Measurements from ENCODE around the gene PSMB11.

PSMB11 gene

DNA sequence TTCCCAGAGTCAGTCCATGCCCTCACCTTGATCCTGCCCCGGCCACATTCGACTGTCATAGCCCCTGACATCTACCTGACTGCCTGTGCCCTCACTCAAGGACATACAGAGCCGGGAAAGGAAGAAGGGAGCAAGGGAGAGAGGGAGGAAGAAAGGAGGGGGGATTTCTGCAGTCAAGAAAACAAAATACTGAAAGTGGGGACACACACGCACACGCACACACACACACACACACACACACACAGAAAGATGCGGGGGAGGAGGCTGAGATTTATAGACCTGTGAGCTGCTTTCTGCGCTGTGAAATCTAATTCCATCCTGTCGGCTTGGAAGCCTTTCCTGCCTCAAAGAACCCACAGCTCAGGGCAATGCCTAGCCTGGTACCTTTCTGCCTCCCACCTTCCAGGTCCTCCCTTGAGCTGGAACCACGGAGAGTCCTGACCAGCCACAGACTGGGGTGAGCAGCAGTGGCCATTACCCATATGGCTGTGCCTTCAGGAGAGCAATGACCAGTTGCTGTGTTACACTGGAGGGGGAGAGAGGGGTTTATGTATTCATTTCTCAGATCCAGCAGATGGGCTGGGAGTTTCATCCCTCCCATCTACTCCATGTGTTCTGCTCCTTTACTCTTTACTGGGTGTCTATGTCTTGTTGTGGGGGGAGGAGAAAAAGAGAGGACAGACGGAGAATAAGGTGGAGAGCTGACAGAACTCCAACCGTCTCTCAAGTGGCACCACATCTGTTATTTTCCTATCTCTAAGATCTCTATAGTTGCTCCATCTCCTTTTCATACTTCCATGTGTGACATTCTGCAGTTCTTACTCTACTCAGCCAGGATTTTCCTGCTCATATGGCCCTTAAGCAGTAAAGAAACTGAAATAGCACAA, 45.0 kb upstream of the PSMB11 start:
- TF ChIP-seq TAF1 (IDR thresholded peaks at IDR 0.05; ENCODE audit: borderline replicate concordance, insufficient read depth, low read length) = no peak
- no peak for TF ChIP-seq FOXP2 (optimal IDR thresholded peaks at IDR 0.05; ENCODE audit: borderline replicate concordance, extremely low read depth, extremely low read length, insufficient read depth)
- TF ChIP-seq SIN3A (IDR thresholded peaks at IDR 0.05; ENCODE audit: borderline replicate concordance, insufficient read depth, low read length) = no peak
- TF ChIP-seq, protein P1, sequence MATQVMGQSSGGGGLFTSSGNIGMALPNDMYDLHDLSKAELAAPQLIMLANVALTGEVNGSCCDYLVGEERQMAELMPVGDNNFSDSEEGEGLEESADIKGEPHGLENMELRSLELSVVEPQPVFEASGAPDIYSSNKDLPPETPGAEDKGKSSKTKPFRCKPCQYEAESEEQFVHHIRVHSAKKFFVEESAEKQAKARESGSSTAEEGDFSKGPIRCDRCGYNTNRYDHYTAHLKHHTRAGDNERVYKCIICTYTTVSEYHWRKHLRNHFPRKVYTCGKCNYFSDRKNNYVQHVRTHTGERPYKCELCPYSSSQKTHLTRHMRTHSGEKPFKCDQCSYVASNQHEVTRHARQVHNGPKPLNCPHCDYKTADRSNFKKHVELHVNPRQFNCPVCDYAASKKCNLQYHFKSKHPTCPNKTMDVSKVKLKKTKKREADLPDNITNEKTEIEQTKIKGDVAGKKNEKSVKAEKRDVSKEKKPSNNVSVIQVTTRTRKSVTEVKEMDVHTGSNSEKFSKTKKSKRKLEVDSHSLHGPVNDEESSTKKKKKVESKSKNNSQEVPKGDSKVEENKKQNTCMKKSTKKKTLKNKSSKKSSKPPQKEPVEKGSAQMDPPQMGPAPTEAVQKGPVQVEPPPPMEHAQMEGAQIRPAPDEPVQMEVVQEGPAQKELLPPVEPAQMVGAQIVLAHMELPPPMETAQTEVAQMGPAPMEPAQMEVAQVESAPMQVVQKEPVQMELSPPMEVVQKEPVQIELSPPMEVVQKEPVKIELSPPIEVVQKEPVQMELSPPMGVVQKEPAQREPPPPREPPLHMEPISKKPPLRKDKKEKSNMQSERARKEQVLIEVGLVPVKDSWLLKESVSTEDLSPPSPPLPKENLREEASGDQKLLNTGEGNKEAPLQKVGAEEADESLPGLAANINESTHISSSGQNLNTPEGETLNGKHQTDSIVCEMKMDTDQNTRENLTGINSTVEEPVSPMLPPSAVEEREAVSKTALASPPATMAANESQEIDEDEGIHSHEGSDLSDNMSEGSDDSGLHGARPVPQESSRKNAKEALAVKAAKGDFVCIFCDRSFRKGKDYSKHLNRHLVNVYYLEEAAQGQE (IDR thresholded peaks at IDR 0.05; ENCODE audit: insufficient read depth in 1 of 2, low read depth in 2 of 2, low read length in 2 of 2) = no peak
- TF ChIP-seq POLR2AphosphoS5 (IDR thresholded peaks at IDR 0.05; ENCODE audit: low read depth, low read length) = no peak

DNA sequence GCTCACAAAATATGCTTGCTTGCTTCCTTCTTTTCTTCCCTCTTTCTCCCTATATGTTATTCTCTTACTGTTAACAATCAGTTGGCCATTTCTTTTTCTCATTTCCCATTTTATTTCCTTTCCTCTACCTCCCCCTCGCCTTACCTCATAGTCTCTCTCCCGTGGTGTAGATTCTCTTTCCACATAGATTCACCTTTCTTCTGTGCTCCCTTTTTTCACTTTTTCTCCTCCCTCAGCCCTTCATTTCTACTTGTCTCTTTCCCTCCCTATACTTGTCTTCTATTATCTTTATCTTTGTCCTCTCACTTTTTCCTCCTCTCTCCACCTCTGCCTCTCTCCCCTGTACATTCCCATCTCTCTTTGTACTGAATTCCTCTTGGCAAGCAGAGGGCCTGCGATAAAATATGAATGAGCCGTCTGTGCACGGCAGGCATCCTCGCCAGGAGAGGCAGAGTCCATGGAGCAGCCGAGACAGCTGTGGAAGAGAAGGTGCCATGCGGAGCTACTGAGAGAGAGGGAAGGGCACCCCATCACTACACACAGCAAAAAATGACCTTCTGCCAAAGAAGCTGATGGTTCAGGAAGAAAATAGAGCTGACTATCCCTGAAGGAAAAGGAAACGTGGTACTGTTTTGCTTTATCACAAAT, 44.2 kb upstream of the PSMB11 start:
- no peak for TF ChIP-seq FOXP2 (optimal IDR thresholded peaks at IDR 0.05; ENCODE audit: borderline replicate concordance, extremely low read depth, extremely low read length, insufficient read depth)
- TF ChIP-seq, protein P1 (IDR thresholded peaks at IDR 0.05; ENCODE audit: insufficient read depth in 1 of 2, low read depth in 2 of 2, low read length in 2 of 2) = no peak
- no peak for TF ChIP-seq TAF1 (IDR thresholded peaks at IDR 0.05; ENCODE audit: borderline replicate concordance, insufficient read depth, low read length)
- TF ChIP-seq POLR2AphosphoS5 (IDR thresholded peaks at IDR 0.05; ENCODE audit: low read depth, low read length) = no peak
- TF ChIP-seq SIN3A (IDR thresholded peaks at IDR 0.05; ENCODE audit: borderline replicate concordance, insufficient read depth, low read length) = no peak

DNA sequence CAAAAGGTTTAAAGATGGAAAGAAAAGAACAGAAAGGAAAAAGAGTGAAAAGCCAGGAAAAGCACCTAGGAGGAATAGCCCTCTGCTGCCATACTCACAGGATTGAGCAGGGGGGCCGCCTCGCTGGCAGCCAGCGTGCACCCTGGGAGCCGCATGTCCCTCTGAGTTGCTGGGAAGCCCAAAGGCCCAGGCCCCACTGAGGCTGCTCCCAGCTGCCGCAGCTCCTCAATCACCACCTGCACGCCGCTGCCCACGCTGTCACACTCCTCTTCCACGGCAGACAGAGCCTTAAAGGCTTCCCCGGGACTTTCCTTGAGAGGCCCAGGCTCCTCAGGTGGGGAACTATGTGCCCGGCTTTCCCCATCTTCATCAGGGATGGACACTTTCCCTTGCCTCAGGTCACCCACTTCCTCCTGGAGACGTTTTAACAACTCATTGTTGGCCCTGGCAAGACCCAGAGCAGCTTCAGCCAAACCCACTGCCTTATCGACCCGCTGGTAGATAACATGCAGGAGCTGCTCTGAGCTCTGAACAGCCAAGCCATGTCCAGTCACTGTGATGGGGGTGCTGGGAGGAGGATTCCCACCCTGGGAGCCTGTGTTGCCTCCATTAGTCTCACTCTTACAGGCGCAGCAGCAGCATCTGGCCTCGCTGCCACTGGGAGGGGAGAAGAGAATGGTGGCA, 43.5 kb upstream of the PSMB11 start:
- TF ChIP-seq FOXP2 (optimal IDR thresholded peaks at IDR 0.05; ENCODE audit: borderline replicate concordance, extremely low read depth, extremely low read length, insufficient read depth) (no peak), POLR2AphosphoS5 (IDR thresholded peaks at IDR 0.05; ENCODE audit: low read depth, low read length) (no peak), TAF1 (IDR thresholded peaks at IDR 0.05; ENCODE audit: borderline replicate concordance, insufficient read depth, low read length) (no peak), SIN3A (IDR thresholded peaks at IDR 0.05; ENCODE audit: borderline replicate concordance, insufficient read depth, low read length) (no peak)
- TF ChIP-seq, protein P1 (IDR thresholded peaks at IDR 0.05; ENCODE audit: insufficient read depth in 1 of 2, low read depth in 2 of 2, low read length in 2 of 2) = no peak

DNA sequence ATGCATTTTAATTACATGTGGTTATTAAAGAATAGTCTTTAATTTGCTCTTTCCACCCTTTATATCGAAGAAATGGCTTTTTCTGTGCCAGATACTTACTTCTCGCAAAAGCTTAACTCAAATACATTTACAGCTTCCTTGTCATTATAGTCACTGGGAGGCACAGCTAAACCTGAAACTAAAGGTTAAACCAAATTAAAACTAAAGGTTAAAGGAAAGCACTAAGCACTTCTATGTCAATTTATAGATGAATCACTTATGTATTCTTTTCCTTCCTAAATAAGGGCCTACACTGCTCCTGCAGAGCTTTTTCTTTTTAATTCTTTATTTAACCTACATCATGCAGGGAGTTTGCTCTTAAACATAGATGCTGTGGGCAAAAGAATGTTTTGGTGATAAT, 41.2 kb upstream of the PSMB11 start:
- TF ChIP-seq, protein P1 (IDR thresholded peaks at IDR 0.05; ENCODE audit: insufficient read depth in 1 of 2, low read depth in 2 of 2, low read length in 2 of 2) = no peak
- TF ChIP-seq SIN3A (IDR thresholded peaks at IDR 0.05; ENCODE audit: borderline replicate concordance, insufficient read depth, low read length) (no peak), POLR2AphosphoS5 (IDR thresholded peaks at IDR 0.05; ENCODE audit: low read depth, low read length) (no peak), TAF1 (IDR thresholded peaks at IDR 0.05; ENCODE audit: borderline replicate concordance, insufficient read depth, low read length) (no peak), FOXP2 (optimal IDR thresholded peaks at IDR 0.05; ENCODE audit: borderline replicate concordance, extremely low read depth, extremely low read length, insufficient read depth) (no peak)
